Epidermal melanocyte (primary cell): ENCODE measurements around the gene TSPAN12.

Experiments used
- DNase-seq: peaks from one replicate; pipeline ENCODE4 v3.0.0; 2011; ENCODE audit warnings: low spot score; ENCODE audit not compliant: insufficient read length

Gene TSPAN12

GRCh38 chr7:120760050-120760449 lies 97.9 kb downstream of the TSPAN12 start:
- DNase-seq = no peak

DNA sequence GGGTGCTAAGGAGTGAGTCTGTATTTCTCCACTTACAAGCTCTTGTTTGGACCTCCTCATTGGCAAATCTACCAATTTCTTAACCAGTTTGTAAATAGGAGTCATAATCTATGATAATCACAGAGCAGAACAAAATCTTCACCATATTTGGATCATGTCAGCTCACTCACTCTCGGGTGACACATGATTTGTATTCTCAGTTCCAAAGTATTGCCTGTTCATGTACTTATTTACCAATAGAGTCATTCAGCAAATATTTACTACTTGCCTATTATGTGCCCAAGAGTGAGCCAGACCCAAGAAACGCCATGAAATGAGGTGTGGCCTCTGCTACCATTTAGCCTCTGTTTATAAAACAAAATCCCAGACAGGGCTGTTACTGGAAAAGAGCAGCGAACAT lies 114.8 kb downstream of the TSPAN12 start:
- DNase-seq = no peak

DNA sequence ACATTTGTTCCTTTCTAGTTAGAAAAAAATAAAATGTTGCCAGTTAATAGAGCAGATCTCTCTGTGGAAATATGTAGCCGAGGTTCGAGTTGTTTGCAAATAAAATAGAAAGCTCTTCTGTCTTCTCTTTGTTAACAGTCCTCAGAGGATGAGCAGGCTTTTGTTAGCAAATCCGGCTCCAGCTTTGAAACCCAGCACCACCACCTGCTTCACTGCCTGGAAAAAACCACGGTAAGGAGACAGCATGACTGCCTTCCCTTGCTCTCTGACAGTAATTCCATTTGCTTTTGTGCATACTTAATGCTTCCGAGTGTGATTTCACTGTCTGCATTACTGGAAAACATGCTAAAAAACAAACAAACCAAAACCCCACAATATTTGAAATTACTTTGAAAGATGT lies 115.6 kb downstream of the TSPAN12 start:
- DNase-seq = no peak

DNA sequence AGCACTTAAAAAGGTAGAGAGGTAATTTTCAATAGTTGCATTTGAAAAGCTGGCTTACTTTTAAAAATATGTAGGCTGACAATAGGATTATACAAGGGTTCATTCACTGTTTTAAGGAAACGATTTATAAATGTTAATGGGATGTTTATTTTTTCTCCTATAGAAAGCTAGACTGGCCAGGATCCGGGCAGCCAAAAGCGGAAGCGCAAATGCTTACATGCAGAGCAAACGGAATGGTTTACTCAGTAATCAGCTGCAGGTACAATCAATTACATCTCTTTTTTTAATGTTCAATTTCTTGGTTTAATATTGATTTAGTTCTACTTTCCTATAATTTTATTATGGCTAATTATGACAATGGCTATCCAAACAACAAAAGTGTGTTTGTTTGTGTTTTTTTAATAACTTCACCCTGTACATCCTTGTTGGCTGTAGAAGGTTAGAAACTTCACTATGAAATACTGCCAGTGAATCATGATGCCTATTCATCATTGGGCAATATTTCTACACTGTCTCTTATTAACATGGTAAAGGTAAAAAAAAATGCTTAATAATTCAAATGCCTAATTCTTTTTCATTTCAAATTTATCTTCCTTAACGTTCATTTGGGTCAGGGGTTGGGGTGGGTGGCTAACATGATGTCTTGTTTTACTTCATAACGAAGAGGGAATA lies 116.4 kb downstream of the TSPAN12 start:
- DNase-seq = no peak

DNA sequence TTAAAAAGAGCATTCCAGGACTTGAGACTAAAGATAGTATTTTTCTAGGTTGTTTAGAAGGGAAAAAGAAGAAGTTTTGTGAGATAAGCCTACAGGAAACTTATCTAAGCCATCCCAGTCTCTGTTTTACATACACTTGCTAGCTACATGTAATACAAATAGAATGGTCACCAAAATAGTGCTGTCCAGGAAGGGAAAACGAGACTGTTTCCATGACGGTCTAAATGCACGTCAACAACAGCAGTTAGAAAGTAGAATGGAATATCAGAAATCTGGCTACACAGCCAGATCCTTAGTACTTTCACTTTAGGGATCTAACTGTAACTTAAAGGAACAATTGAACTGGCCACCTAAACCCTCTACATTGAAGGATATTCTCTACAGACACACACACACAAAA lies 117.6 kb downstream of the TSPAN12 start:
- no peak for DNase-seq

DNA sequence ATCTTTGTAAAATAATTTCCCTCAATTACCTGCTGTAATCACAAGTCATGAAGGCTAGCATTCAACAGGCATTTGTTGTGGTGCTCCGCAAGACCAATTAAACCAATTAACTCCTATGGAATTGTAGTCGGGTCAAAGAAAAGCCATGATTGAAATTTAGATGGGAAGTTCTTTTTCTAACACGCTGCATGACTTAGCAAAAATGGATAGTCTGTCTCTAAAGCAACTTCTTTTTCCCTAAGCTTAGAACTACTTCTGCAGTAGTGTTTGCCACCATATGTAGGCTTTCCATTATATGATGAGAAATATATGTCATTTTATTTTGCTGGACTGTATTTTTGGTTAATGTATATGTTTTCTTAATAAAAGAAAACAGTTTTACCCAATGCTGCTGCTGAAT lies 119.1 kb downstream of the TSPAN12 start:
- no peak for DNase-seq
